B cell (primary cell): ENCODE measurements around the gene DNAJB6. TPM values are rescaled to one million over a fixed set of nuclear protein-coding genes. Genes with fewer than 3 reads are reported as not detected.

Source experiments
- ATAC-seq: fragments of 200-7000 bp; cut with Tn5 transposase; one replicate; pipeline ENCODE4 v1.10.0; 2021; ENCODE audit warnings: low read depth, mild to moderate bottlenecking, moderate number of reproducible peaks, moderate library complexity
- CTCF ChIA-PET: fragments of 350-600 bp; sonication (Branson Sonifier 250); formaldehyde crosslinking; loops from one replicate; lab custom pipeline; 2021; ENCODE audit warnings: antibody characterized with exemption, inconsistent platforms; lab: Charles Lee
- POLR2A ChIA-PET: fragments of 350-600 bp; sonication (Branson Sonifier 250); formaldehyde crosslinking; loops from one replicate; lab custom pipeline; 2021; ENCODE audit warnings: antibody characterized with exemption; lab: Charles Lee
- DNase-seq: peaks from one replicate; pipeline ENCODE4 v3.0.0; 2013
- H2AFZ ChIP-seq: 2 replicates; pipeline ENCODE4 v1.6.1; 2012; ENCODE audit warnings: mild to moderate bottlenecking, low read depth, low read length; ENCODE audit not compliant: insufficient read depth, poor library complexity, severe bottlenecking
- H3K27ac ChIP-seq, 2 donors: 1 replicate in 1 of 2; 2 replicates in 1 of 2; pipeline ENCODE4 v1.5.1; 2012 to 2013; ENCODE audit warnings: low read length in 2 of 2, mild to moderate bottlenecking in 2 of 2, moderate library complexity in 1 of 2
- H3K27me3 ChIP-seq, 4 experiments: fragments of 200-600 bp in 1 of 4; sonication (generic) in 1 of 4; replicated peaks in 1 of 4; 1 replicate in 2 of 4; 2 replicates in 2 of 4; pipeline versions ENCODE4 v1.6.1 to v1.7.0; 2013 to 2016; ENCODE audit warnings: low read length in 3 of 4, mild to moderate bottlenecking in 2 of 4, mixed read lengths in 1 of 4, moderate library complexity in 1 of 4; ENCODE audit not compliant: insufficient read depth in 4 of 4, control insufficient read depth in 3 of 4; ENCODE audit errors: control extremely low read depth in 1 of 4
- H3K36me3 ChIP-seq, 2 experiments: replicated peaks in 1 of 2; 1 replicate in 1 of 2; 2 replicates in 1 of 2; pipeline versions ENCODE4 v1.6.1 to v1.7.1; 2013; ENCODE audit warnings: low read length in 1 of 2; ENCODE audit not compliant: insufficient read depth in 2 of 2, control insufficient read depth in 1 of 2; ENCODE audit errors: control extremely low read depth in 1 of 2, extremely low read depth in 1 of 2
- H3K4me1 ChIP-seq, 2 donors: fragments of 200-600 bp in 1 of 2; sonication (generic) in 1 of 2; 1 replicate in 1 of 2; 2 replicates in 1 of 2; pipeline versions ENCODE4 v1.5.1 to v1.6.1; 2013 to 2017; ENCODE audit warnings: low read length in 2 of 2; ENCODE audit not compliant: control insufficient read depth in 2 of 2, insufficient read depth in 2 of 2
- H3K4me2 ChIP-seq: replicated peaks from 2 replicates; pipeline ENCODE3; 2012; ENCODE audit warnings: mild to moderate bottlenecking, low read depth, low read length; ENCODE audit not compliant: poor library complexity, severe bottlenecking
- H3K4me3 ChIP-seq, 5 experiments: fragments of 200-600 bp in 1 of 5; sonication (generic) in 1 of 5; 1 replicate in 3 of 5; 2 replicates in 2 of 5; pipeline versions ENCODE4 v1.5.1 to v1.7.0; 2011 to 2016; ENCODE audit warnings: low read length in 4 of 5, mild to moderate bottlenecking in 4 of 5, low read depth in 2 of 5, control low read depth in 1 of 5, moderate library complexity in 1 of 5; ENCODE audit not compliant: insufficient read depth in 1 of 5; ENCODE audit errors: control extremely low read depth in 1 of 5, extremely low read depth in 1 of 5
- H3K79me2 ChIP-seq: fragments of 200-600 bp; sonication (generic); one replicate; pipeline ENCODE4 v1.6.0; 2016; ENCODE audit warnings: low read length; ENCODE audit not compliant: control insufficient read depth, insufficient read depth
- H3K9ac ChIP-seq: fragments of 200-600 bp; sonication (generic); 2 replicates; pipeline ENCODE4 v1.6.1; 2017; ENCODE audit warnings: mild to moderate bottlenecking, low read length, moderate library complexity
- H3K9me3 ChIP-seq, 3 donors: one replicate each; pipeline versions ENCODE4 v1.6.1 to v1.7.1; 2013; ENCODE audit warnings: low read length in 2 of 3; ENCODE audit not compliant: control insufficient read depth in 2 of 3, insufficient read depth in 1 of 3; ENCODE audit errors: control extremely low read depth in 1 of 3
- H4K20me1 ChIP-seq: 2 replicates; pipeline ENCODE4 v1.6.0; 2012; ENCODE audit warnings: mild to moderate bottlenecking, low read length; ENCODE audit not compliant: insufficient read depth, control insufficient read depth, poor library complexity, severe bottlenecking
- H3K27ac Mint-ChIP-seq: one replicate; pipeline ENCODE4 v1.8.0; 2021; ENCODE audit warnings: mixed read lengths
- H3K27me3 Mint-ChIP-seq: one replicate; pipeline ENCODE4 v1.8.0; 2021; ENCODE audit warnings: mixed read lengths
- H3K4me1 Mint-ChIP-seq: one replicate; pipeline ENCODE4 v1.8.0; 2021; ENCODE audit warnings: mixed read lengths
- H3K4me3 Mint-ChIP-seq: one replicate; pipeline ENCODE4 v1.8.0; 2021; ENCODE audit warnings: mixed read lengths
- H3K9me3 Mint-ChIP-seq: one replicate; pipeline ENCODE4 v1.8.0; 2022; ENCODE audit warnings: mixed read lengths; ENCODE audit not compliant: insufficient read depth
- CTCF ChIP-seq: fragments of 200-600 bp; IDR thresholded peaks from one replicate; pipeline ENCODE4 v1.8.0; 2022; ENCODE audit warnings: antibody characterized with exemption, mild to moderate bottlenecking
- EZH2 ChIP-seq: IDR thresholded peaks from 2 replicates; pipeline ENCODE4 v1.6.1; 2012; ENCODE audit warnings: borderline replicate concordance, low read depth, mild to moderate bottlenecking, moderate library complexity, low read length; ENCODE audit not compliant: insufficient read depth, poor library complexity, severe bottlenecking
- WGBS: methylation state at CpG from one replicate; pipeline ENCODE4 v1.1.5; 2013; ENCODE audit warnings: missing lambda C conversion rate; ENCODE audit not compliant: insufficient coverage; 5-methylcytosine and 5-hydroxymethylcytosine counted together
- intact Hi-C: fragments of 100-400 bp; cut with micrococcal nuclease; formaldehyde crosslinking; loops from one replicate; pipeline ENCODE4 v1.10.0; 2022
- polyA plus RNA-seq: library from polyadenylated mRNA; depleted of rRNA; stranded (reverse); fragments of >200 nt; gene quantifications from 2 replicates; pipeline ENCODE4 v1.2.3, GENCODE V29; 2012
- total RNA-seq, 2 donors: library from RNA; stranded (reverse); fragments of 120-200 nt in 1 of 2; gene quantifications; 1 replicate in 1 of 2; 2 replicates in 1 of 2; pipeline versions ENCODE4 v1.2.3 to v1.2.4, GENCODE V29; 2013 to 2022

The DNAJB6 gene
- total and polyA plus RNA-seq, 2 donors (not counting 1 experiment from before 2014, with no cell fraction given), result 22.4 to 116 TPM

- TF ChIP-seq CTCF, result no peak
- no peak for TF ChIP-seq EZH2
- no peak overlapping the region for H2AFZ ChIP-seq
- Mint-ChIP-seq H3K27me3 (peaks cover 4% of the 10 kb centered on the region), H3K4me1 (no peaks in the 10 kb centered on the region), H3K27ac (no peak overlapping the region), H3K9me3 (no peaks in the 10 kb centered on the region), H3K4me3 (no peak overlapping the region)
- no peaks in the 10 kb centered on the region for H3K79me2 ChIP-seq
- ATAC-seq, result no peak
- intact Hi-C loops, result no loop called here
- H3K27ac ChIP-seq, result no peak overlapping the region
- ChIA-PET CTCF (no interaction called here), POLR2A (no interaction called here)
- H4K20me1 ChIP-seq, result no peaks in the 10 kb centered on the region
- H3K4me1 ChIP-seq, result peaks cover 0 to under 1% of the 10 kb centered on the region in 2 donors
- no peak overlapping the region for H3K4me2 ChIP-seq
- no peak overlapping the region for H3K9ac ChIP-seq
- no peak overlapping the region for H3K4me3 ChIP-seq
- 93% methylated on average over 2 of the region's 4 CpGs for WGBS
- no peaks in the 10 kb centered on the region for H3K27me3 ChIP-seq
- H3K9me3 ChIP-seq, result no peaks in the 10 kb centered on the region
- no peaks in the 10 kb centered on the region for H3K36me3 ChIP-seq
- DNase-seq, result no peak
These were observed 13.4 kb upstream of the DNAJB6 start for GRCh38 chr7:157323401-157323800.

- WGBS, result 92% methylated on average over 10 of the region's 12 CpGs
These were observed 7.4 kb upstream of the DNAJB6 start for GRCh38 chr7:157329447-157329846.

More at GRCh38 chr7:157329447-157329846, 7.4 kb upstream of the DNAJB6 start:
- H2AFZ ChIP-seq, result no peak overlapping the region
- no peak for ATAC-seq
- no peaks in the 10 kb centered on the region for H3K79me2 ChIP-seq
- no peak for DNase-seq
- H3K9me3 ChIP-seq, result no peaks in the 10 kb centered on the region
- Mint-ChIP-seq H3K4me3 (no peak overlapping the region), H3K4me1 (peaks cover 9% of the 10 kb centered on the region), H3K27me3 (peaks cover 4% of the 10 kb centered on the region), H3K27ac (no peak overlapping the region), H3K9me3 (no peaks in the 10 kb centered on the region)
- H3K4me1 ChIP-seq, result peaks cover 6 to 8% of the 10 kb centered on the region in 2 donors
- intact Hi-C loops, result no loop called here
- H3K4me2 ChIP-seq, result no peak overlapping the region
- no peaks in the 10 kb centered on the region for H4K20me1 ChIP-seq
- ChIA-PET POLR2A (no interaction called here), CTCF (interaction anchor here (0.8 kb wide), 1 partner anchor 9 kb away, joined by 3 read pairs; no protein-coding TSS in a partner anchor)
- H3K36me3 ChIP-seq, result no peaks in the 10 kb centered on the region
- no peak overlapping the region for H3K9ac ChIP-seq
- no peak for TF ChIP-seq EZH2
- no peak for TF ChIP-seq CTCF
- no peaks in the 10 kb centered on the region for H3K27me3 ChIP-seq
- no peak overlapping the region for H3K4me3 ChIP-seq
- H3K27ac ChIP-seq, result no peak overlapping the region
